HG02642 (cell line): Measurements from ENCODE around the gene SPATA16.
"Not testable (repeated sequence)": the region's sequence is repeated elsewhere in the genome, so short reads cannot be mapped to it uniquely, and the experiment has no call there.

Source experiments
- ATAC-seq: cut with Tn5 transposase; IDR thresholded peaks from one replicate; pipeline ENCODE4 v1.9.1; 2021; ENCODE audit warnings: mild to moderate bottlenecking; ENCODE audit not compliant: unreplicated experiment, poor library complexity

The SPATA16 gene

GRCh38 chr3:173140986-173141385 is at the start of gene SPATA16:
Gene SPATA16 (minus strand): TSS chr3:173141235. CDS start chr3:173117731, 23,504 bp downstream.
- no peak for ATAC-seq

- not testable (repeated sequence) for ATAC-seq
These were observed 42.0 kb upstream of the SPATA16 start for GRCh38 chr3:173183022-173183421.

GRCh38 chr3:173173652-173174051 is 32.6 kb upstream of the SPATA16 start:
- ATAC-seq, result no peak

- ATAC-seq, result not testable (repeated sequence)
These were observed 18.1 kb upstream of the SPATA16 start for GRCh38 chr3:173159139-173159538.

- ATAC-seq, result not testable (repeated sequence)
These were observed 15.5 kb upstream of the SPATA16 start for GRCh38 chr3:173156533-173156932.

- ATAC-seq, result no peak
These were observed 12.6 kb upstream of the SPATA16 start for GRCh38 chr3:173153631-173154030.

GRCh38 chr3:173139420-173139819 is 1.6 kb downstream of the SPATA16 start:
- ATAC-seq, result no peak

GRCh38 chr3:173138026-173138425 is 3.0 kb downstream of the SPATA16 start:
- no peak for ATAC-seq

- no peak for ATAC-seq
These were observed 6.0 kb downstream of the SPATA16 start for GRCh38 chr3:173135059-173135458.

- ATAC-seq, result no peak
These were observed 12.4 kb downstream of the SPATA16 start for GRCh38 chr3:173128633-173129032.

GRCh38 chr3:173111321-173111720 is 29.7 kb downstream of the SPATA16 start:
- ATAC-seq, result no peak

GRCh38 chr3:173109143-173109542 is 31.9 kb downstream of the SPATA16 start:
- ATAC-seq, result no peak

GRCh38 chr3:173103469-173103868 is 37.6 kb downstream of the SPATA16 start:
- no peak for ATAC-seq

GRCh38 chr3:173098959-173099358 is 42.1 kb downstream of the SPATA16 start:
- ATAC-seq, result no peak

- ATAC-seq, result no peak
These were observed 43.8 kb downstream of the SPATA16 start for GRCh38 chr3:173096994-173097785.

GRCh38 chr3:173096140-173096539 is 44.9 kb downstream of the SPATA16 start:
- ATAC-seq, result no peak

- no peak for ATAC-seq
These were observed 49.0 kb downstream of the SPATA16 start for GRCh38 chr3:173092038-173092437.

- no peak for ATAC-seq
These were observed 50.5 kb downstream of the SPATA16 start for GRCh38 chr3:173090492-173090891.

GRCh38 chr3:173089283-173089682 is 51.8 kb downstream of the SPATA16 start:
- no peak for ATAC-seq

- ATAC-seq, result no peak
These were observed 62.5 kb downstream of the SPATA16 start for GRCh38 chr3:173078525-173078924.

GRCh38 chr3:173066044-173067004 is 74.7 kb downstream of the SPATA16 start:
- ATAC-seq, result no peak
